Smooth muscle cell (in vitro differentiated cells): ENCODE results near the gene MAP3K13. TPM values are rescaled to one million over a fixed set of nuclear protein-coding genes. Genes with fewer than 3 reads are reported as not detected.

Experiments
- DNase-seq: peaks from one replicate; lab custom pipeline; 2025; ENCODE audit not compliant: unreplicated experiment; lab: John Stamatoyannopoulos, UW
- H2AFZ ChIP-seq: fragments of 200-600 bp; sonication (generic); 2 replicates; pipeline ENCODE4 v1.6.0; 2016; ENCODE audit warnings: antibody characterized with exemption, low read depth, mild to moderate bottlenecking
- H3F3A ChIP-seq: fragments of 200-600 bp; sonication (generic); 2 replicates; pipeline ENCODE4 v1.6.0; 2017; ENCODE audit warnings: antibody characterized with exemption, low read depth
- H3K27ac ChIP-seq: fragments of 200-600 bp; sonication (generic); 2 replicates; pipeline ENCODE4 v1.5.1; 2016; ENCODE audit warnings: low read depth, mild to moderate bottlenecking
- H3K27me3 ChIP-seq: fragments of 200-600 bp; sonication (generic); 2 replicates; pipeline ENCODE4 v1.6.1; 2016; ENCODE audit warnings: low read depth, mild to moderate bottlenecking
- H3K36me3 ChIP-seq: fragments of 200-600 bp; sonication (generic); 2 replicates; pipeline ENCODE4 v1.5.1; 2016; ENCODE audit warnings: low read depth
- H3K4me1 ChIP-seq: fragments of 200-600 bp; sonication (generic); 2 replicates; pipeline ENCODE4 v1.5.1; 2016; ENCODE audit warnings: low read depth
- H3K4me2 ChIP-seq: fragments of 200-600 bp; sonication (generic); 2 replicates; pipeline ENCODE4 v1.6.0; 2016; ENCODE audit warnings: mild to moderate bottlenecking
- H3K4me3 ChIP-seq: fragments of 200-600 bp; sonication (generic); 2 replicates; pipeline ENCODE4 v1.5.1; 2016; ENCODE audit warnings: mild to moderate bottlenecking
- H3K79me2 ChIP-seq: fragments of 200-600 bp; sonication (generic); 2 replicates; pipeline ENCODE4 v1.6.0; 2016; ENCODE audit warnings: low read depth, mild to moderate bottlenecking
- H3K9ac ChIP-seq: fragments of 200-600 bp; sonication (generic); 2 replicates; pipeline ENCODE4 v1.6.0; 2016; ENCODE audit warnings: low read depth
- H3K9me3 ChIP-seq: fragments of 200-600 bp; sonication (generic); replicated peaks from 2 replicates; pipeline ENCODE4 v1.5.1; 2016; ENCODE audit warnings: low read depth
- H4K20me1 ChIP-seq: fragments of 200-600 bp; sonication (generic); 2 replicates; pipeline ENCODE4 v1.6.0; 2016; ENCODE audit warnings: low read depth
- CTCF ChIP-seq: fragments of 200-600 bp; sonication (generic); IDR thresholded peaks from 2 replicates; pipeline ENCODE4 v1.5.1; 2017; ENCODE audit warnings: borderline replicate concordance, mild to moderate bottlenecking, antibody characterized with exemption; ENCODE audit not compliant: insufficient read depth, poor library complexity, severe bottlenecking
- WGBS: methylation state at CpG from one replicate; pipeline ENCODE4 v1.1.7; 2016; ENCODE audit warnings: low lambda C conversion rate; 5-methylcytosine and 5-hydroxymethylcytosine counted together
- polyA plus RNA-seq: library from polyadenylated mRNA; unstranded; fragments of >200 nt; fragmentation: Nextera tagmentation; extraction: Ambion mirVana; gene quantifications from 2 replicates; pipeline ENCODE4 v1.2.1, GENCODE V29; 2016
- total RNA-seq: library from RNA; depleted of rRNA; stranded (reverse); fragments of >200 nt; gene quantifications from 2 replicates; pipeline ENCODE4 v1.2.3, GENCODE V29; 2014

MAP3K13 gene
- total and polyA plus RNA-seq, 2 experiments from 2014 or later = 28.5 to 49.9 TPM

- H3K4me1 ChIP-seq = no peaks in the 10 kb centered on the region
- 96% methylated on average over 4 of the region's 4 CpGs for WGBS
- no peaks in the 10 kb centered on the region for H3K79me2 ChIP-seq
- no peak overlapping the region for H3K4me3 ChIP-seq
- no peak overlapping the region for H3K4me2 ChIP-seq
- no peaks in the 10 kb centered on the region for H3K9me3 ChIP-seq
- peaks cover 8% of the 10 kb centered on the region for H4K20me1 ChIP-seq
- H3K27me3 ChIP-seq = peaks cover 10% of the 10 kb centered on the region
- H3K36me3 ChIP-seq = no peaks in the 10 kb centered on the region
- TF ChIP-seq CTCF = no peak
- H2AFZ ChIP-seq = no peak overlapping the region
- no peak overlapping the region for H3K9ac ChIP-seq
- H3K27ac ChIP-seq = no peak overlapping the region
- no peak for DNase-seq
- no peaks in the 10 kb centered on the region for H3F3A ChIP-seq
Observed at GRCh38 chr3:185405243-185405642, 42.3 kb downstream of the MAP3K13 start.

GRCh38 chr3:185405664-185406063 lies 42.7 kb downstream of the MAP3K13 start:
- no peak overlapping the region for H3K27ac ChIP-seq
- H3K27me3 ChIP-seq = peaks cover 10% of the 10 kb centered on the region
- WGBS = 87% methylated on average over 3 of the region's 3 CpGs
- H3K79me2 ChIP-seq = no peaks in the 10 kb centered on the region
- DNase-seq = no peak
- no peak overlapping the region for H3K4me3 ChIP-seq
- H3K9me3 ChIP-seq = no peaks in the 10 kb centered on the region
- no peak for TF ChIP-seq CTCF
- H3K4me1 ChIP-seq = no peaks in the 10 kb centered on the region
- H3K4me2 ChIP-seq = no peak overlapping the region
- H3K36me3 ChIP-seq = no peaks in the 10 kb centered on the region
- H3K9ac ChIP-seq = no peak overlapping the region
- peaks cover 8% of the 10 kb centered on the region for H4K20me1 ChIP-seq
- H3F3A ChIP-seq = no peaks in the 10 kb centered on the region
- no peak overlapping the region for H2AFZ ChIP-seq

- Histone ChIP-seq H3K27ac (no peak overlapping the region), H4K20me1 (peaks cover 5% of the 10 kb centered on the region), H3K4me3 (no peak overlapping the region), H3K9me3 (no peaks in the 10 kb centered on the region), H3F3A (no peaks in the 10 kb centered on the region), H3K79me2 (no peaks in the 10 kb centered on the region), H3K4me1 (no peaks in the 10 kb centered on the region), H3K9ac (no peak overlapping the region), H3K27me3 (peaks cover 5% of the 10 kb centered on the region), H3K4me2 (no peak overlapping the region), H2AFZ (no peak overlapping the region), H3K36me3 (no peaks in the 10 kb centered on the region)
- no peak for TF ChIP-seq CTCF
- no peak for DNase-seq
- 75% methylated on average over 1 of the region's 1 CpG for WGBS
Observed at GRCh38 chr3:185406121-185406620, 43.2 kb downstream of the MAP3K13 start.

GRCh38 chr3:185409957-185410356 lies 47.0 kb downstream of the MAP3K13 start:
- Histone ChIP-seq H2AFZ (no peak overlapping the region), H3K27ac (no peak overlapping the region), H4K20me1 (no peaks in the 10 kb centered on the region), H3K9ac (no peak overlapping the region), H3K9me3 (no peaks in the 10 kb centered on the region), H3K79me2 (no peaks in the 10 kb centered on the region), H3K4me2 (no peak overlapping the region), H3F3A (no peaks in the 10 kb centered on the region), H3K4me1 (no peaks in the 10 kb centered on the region), H3K36me3 (no peaks in the 10 kb centered on the region), H3K4me3 (no peak overlapping the region), H3K27me3 (peaks cover 3% of the 10 kb centered on the region)
- no peak for DNase-seq
- no peak for TF ChIP-seq CTCF
- 75% methylated on average over 8 of the region's 8 CpGs for WGBS
